ENCODE measurements around the gene RASL12.
"Not testable (repeated sequence)": the region's sequence is repeated elsewhere in the genome, so short reads cannot be mapped to it uniquely, and the experiment has no call there.

The RASL12 gene, protein sequence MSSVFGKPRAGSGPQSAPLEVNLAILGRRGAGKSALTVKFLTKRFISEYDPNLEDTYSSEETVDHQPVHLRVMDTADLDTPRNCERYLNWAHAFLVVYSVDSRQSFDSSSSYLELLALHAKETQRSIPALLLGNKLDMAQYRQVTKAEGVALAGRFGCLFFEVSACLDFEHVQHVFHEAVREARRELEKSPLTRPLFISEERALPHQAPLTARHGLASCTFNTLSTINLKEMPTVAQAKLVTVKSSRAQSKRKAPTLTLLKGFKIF

GRCh38 chr15:65067645-65068402 is at the start of gene RASL12:
TSS of gene RASL12 (minus strand) at chr15:65067991. CDS start at chr15:65067835, 156 bp downstream.
- DNase-seq: no peak

DNA sequence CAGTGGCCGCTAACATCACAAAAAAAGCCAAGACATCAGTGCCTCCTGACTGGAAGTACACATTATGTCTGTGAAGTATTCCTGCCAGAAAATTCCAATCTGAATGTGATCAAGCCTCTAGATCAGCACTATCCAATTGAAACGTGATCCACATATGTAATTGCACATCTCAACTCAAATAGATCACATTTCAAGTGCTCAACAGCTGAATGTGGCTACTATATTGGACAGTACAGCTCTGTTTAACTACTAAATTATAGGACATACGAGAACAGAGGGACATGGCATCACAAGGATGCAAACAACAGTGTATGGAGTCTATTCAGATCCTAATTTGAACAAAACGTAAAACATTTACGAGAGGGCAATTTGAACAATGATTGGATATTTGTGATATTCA is 47.8 kb upstream of the RASL12 start:
- DNase-seq: no peak

DNA sequence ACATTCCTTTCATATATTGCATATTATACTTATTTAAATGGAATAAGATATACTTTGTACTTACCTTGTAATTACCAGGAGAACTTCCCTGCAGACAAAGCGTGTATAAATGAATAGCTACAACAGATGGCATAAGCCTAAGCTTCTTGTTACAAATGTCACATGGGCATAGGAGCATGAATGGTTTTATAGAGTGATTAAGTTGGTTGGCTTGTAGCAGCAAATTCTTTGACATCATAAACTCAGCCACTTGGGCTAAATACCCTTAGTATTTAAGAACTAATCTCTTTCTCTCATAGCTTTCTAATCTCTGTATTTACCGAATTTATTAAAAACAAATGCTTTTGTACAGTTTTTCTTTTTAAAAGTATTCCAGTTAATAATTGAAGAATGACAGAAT is 47.3 kb upstream of the RASL12 start, which contains the start of gene UBAP1L:
Gene UBAP1L (minus strand): TSS at position 115 of the 400 bp plus-strand sequence. CDS start 8,985 bp downstream, outside the sequence.
- no peak for DNase-seq

- DNase-seq: no peak
These were observed 43.0 kb upstream of the RASL12 start for GRCh38 chr15:65110676-65111292.

- DNase-seq: no peak
These were observed 38.3 kb upstream of the RASL12 start for GRCh38 chr15:65106011-65106590.

DNA sequence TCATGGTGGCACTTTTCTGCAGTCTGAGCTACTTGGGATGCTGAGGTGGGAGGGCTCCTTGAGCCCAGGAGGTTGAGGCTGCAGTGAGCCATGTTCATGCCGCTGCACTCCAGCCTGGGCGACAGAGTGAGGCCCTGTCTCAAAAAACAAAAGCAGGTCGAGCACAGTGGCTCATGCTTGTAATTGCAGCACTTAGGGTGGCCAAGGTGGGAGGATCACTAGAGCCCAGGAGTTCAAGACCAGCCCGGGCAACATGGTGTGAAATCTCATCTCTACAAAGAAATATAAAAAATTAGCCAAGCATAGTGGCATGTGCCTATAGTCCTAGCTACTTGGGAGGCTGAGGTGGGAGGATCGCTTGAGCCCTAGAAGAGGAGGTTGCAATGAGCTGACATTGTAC is 37.2 kb upstream of the RASL12 start:
- no peak for DNase-seq

- no peak for DNase-seq
These were observed 35.1 kb upstream of the RASL12 start for GRCh38 chr15:65102912-65103311.

GRCh38 chr15:65101891-65102708 is 34.3 kb upstream of the RASL12 start:
- DNase-seq: no peak

- no peak for DNase-seq
These were observed 33.7 kb upstream of the RASL12 start for GRCh38 chr15:65101411-65101890.

- no peak for DNase-seq
These were observed 32.7 kb upstream of the RASL12 start for GRCh38 chr15:65100442-65100841.

DNA sequence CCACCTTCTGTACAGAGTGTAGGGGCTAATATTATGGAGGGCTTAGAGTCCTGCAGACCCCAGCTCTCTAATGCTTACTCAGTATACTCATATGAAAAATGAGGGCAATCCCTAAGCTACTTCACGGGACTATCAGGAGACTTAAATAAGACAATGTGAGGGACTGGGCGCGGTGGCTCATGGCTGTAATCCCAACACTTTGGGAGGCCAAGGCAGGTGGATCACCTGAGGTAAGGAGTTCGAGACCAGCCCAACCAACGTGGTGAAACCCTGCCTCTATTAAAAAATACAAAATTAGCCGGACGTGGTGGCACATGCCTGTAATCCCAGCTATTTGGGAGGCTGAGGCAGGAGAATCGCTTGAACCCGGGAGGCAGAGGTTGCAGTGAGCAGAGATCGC is 32.0 kb upstream of the RASL12 start:
- DNase-seq: not testable (repeated sequence)

DNA sequence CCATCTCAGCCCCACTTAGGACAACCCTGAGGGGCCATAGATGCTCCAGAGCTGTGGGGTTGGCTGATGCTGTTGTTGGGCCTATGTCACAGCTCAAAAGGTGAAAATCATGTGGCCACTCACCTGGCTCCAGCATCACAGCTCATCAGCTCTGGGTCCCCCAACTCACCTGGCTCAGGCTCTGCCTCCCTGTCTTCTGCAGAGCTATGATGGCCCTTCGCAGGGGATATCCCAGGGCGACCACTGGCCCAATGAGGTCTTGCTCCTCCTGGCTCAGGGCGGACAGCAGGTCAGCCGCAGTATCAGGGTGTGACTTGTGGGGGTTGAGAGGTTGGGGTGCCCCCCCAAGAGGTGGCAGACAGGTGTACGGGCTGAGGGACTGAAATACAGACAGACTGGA is 31.5 kb upstream of the RASL12 start:
- DNase-seq: no peak

DNA sequence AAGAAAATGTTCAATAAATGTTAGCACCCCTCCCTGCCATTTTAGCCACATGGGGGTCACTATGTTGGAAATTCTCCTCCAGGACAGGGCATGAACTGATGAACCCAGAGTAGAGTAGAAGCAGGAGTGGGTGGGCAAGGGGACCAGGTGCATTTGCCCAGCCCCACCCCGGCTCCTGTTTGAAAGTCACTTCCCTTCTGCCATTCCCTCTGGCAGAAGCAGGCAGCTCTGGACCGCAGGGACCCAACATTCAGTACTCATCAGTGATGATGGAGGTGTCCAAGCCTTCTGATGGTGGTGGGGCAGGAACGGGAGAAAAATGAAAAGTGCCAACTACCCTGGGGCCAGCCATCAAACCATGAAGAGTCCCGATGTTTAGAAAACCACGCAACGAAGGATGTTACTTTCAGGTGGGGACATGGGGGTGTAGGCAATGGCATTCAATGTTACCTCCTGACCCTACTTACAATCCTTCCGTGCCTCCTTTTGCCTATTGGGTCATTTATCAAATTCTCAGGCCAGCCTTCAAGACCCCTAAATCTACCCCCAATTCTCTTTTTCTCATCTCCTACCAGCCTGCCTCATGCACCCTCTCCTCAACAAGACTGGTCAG is 30.0 kb upstream of the RASL12 start:
- DNase-seq: no peak

- no peak for DNase-seq
These were observed 28.9 kb upstream of the RASL12 start for GRCh38 chr15:65096481-65097385.

- DNase-seq: no peak
These were observed 27.9 kb upstream of the RASL12 start for GRCh38 chr15:65095747-65096104.

DNA sequence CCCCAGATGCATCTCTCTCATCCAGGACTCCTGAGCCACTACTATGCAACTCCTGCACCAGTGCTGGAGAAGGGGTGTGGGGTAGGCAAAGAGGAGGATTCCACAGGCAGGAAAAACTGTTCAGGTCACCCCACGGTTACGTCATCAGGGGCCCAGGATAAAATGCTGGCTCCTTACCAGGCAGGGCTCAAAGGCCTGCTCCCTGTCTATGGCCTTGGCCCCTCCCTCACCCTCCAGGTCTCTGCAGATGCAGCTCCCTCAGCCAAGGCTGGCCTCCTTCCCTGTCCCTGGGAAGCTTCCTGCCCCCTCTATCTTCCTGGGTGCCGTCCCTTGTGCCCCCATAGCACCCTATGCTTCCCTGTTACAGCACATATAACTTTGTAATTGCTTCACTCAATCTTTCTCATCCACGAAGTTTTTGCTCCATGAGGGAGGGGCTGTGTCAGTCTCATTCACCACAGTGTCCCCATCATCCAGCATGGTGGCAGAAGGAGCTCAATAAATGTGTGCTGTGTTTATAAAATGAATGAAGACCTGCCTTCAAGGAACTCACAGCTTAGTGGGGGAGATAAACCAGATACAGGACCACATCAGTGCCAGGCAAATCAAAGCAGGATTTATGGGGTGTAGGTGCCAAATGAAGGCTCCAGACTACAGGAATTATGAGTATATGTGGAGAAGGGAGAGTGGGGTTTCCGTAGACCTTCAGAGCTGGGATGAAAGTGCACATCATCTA is 27.4 kb upstream of the RASL12 start:
- DNase-seq: no peak

- DNase-seq: no peak
These were observed 26.7 kb upstream of the RASL12 start for GRCh38 chr15:65094294-65094995.

GRCh38 chr15:65093793-65094170 is 26.0 kb upstream of the RASL12 start:
- DNase-seq: not testable (repeated sequence)

All from activated effector memory CD4-positive, alpha-beta T cell treated with Interleukin-2 at 50 U/mL for 16 hours (primary cell).